Fibroblast of skin of right quadriceps (primary cell): ENCODE results near the gene POLR2E.

ENCODE experiments used
- DNase-seq: peaks from one replicate; pipeline ENCODE4 v3.0.0-alpha.2; 2013

Gene POLR2E

GRCh38 chr19:1093330-1093729 is 1.8 kb downstream of the POLR2E start:
- DNase-seq = no peak

GRCh38 chr19:1091544-1092175 is 3.5 kb downstream of the POLR2E start:
- DNase-seq = no peak

DNA sequence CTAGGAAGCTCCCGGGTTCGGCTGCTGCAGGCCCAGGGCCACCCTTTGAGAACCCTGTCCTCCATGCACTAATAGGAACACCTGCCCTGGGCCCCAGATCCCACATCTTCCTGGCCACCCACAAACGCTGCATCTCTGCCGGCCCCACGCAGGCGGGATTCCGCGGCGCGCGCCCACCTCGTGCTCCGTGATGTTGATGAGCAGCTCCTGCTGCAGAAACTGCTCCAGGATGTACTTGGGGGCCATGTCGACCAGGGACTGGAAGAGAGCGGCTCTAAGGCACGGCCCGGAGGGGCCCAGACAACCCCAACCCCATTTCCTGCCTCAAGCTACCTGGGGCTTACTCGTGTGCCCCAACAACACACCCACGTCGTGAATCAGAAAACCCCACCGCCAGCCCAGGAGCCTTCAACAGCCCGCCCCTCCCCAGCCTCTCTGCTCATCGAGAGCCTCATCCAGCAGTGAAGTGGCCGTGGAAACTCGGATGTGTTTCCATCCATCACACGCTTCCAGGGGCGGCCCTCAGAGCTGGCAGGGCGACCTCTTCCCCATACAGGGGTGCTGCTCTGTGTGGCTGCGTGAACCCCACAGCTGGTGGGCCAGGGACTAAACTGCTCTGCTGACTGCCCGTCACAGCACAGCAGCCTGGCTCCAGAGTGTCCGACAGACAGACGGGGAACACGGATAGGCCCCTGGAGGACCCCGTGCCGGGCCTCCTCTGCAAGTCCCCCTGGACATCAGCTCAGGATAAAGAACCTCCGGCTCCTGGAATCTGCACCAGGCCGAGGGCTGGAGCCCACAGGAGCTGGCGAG is 4.2 kb downstream of the POLR2E start:
- DNase-seq = no peak

- no peak for DNase-seq
These were observed 5.3 kb downstream of the POLR2E start for GRCh38 chr19:1089891-1090290.

- no peak for DNase-seq
These were observed 5.9 kb downstream of the POLR2E start for GRCh38 chr19:1089126-1089771.

GRCh38 chr19:1088416-1089010 is 6.7 kb downstream of the POLR2E start:
- DNase-seq = no peak

DNA sequence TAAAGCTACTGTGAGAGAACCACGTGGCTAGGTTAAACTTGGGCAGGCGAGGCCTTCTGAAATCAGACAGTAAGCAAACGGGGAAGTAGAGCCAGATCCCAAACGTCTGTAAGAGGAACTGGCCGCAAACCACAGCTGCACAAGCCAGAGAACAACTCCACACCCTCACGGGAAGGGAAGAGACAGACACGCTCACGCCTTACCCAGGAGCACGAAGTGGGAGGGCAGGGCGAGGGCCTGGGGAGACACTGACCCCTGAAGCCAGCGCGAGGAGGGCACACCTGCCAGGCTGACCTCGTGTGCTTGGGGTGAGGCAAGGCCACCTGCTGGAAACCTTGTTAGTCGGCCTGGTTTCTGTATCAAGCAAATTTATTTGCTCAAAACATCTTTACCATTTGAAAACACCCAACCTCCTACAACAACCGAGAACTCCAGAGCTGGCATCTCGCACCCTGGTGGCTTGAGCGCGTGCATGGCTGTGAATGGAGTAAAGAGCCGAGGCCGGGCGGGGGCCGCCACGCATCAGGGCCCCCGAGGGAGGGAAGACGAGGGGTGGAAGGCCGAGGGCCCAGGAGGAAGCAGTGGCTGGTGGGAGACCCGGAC is 7.3 kb downstream of the POLR2E start:
- DNase-seq = no peak

DNA sequence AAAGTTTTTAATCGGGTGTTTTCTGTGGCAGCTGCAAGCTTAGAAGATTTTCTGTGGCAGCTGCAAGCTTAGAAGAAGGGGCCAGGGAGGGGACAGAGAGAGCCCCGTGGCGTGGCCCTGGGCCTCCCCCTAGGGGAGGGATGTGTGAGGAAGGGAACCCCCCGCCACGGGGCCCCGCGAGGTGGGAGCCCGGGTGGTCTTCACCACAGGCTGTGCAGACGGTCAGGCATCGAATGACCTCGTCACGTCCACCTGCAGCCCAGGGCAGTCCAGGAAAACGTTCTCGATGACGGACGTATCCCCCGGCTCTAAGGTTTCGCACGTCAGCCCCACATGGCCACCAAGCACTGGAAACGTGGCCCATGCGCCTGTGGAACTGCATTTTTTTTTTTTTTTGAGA is 8.6 kb downstream of the POLR2E start:
- no peak for DNase-seq

GRCh38 chr19:1085676-1086442 is 9.3 kb downstream of the POLR2E start:
- no peak for DNase-seq

DNA sequence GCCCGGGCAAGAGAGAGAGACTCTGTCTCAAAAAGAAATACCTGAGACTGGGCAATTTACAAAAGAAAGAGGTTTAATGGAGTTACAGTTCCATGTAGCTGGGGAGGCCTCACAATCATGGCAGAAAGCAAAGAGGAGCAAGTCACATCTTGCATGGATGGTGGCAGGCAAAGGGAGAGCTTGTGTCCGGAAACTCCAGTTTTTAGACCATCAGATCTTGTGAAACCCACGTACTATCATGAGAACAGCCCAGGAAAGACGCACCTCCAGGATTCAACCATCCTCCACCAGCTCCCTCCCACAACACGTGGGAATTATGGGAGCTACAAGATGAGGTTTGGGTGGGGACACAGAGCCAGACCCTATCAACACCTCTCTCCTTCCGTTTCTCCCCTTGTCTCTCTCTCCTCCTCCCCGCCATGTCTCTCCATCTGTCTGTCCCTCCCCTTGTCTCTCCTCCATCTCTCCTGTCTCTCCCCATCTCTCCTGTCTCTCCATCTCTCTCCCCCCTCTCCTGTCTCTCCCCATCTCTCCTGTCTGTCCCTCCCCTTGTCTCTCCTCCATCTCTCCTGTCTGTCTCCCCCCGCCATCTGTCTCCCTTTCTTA is 10.0 kb downstream of the POLR2E start:
- no peak for DNase-seq

GRCh38 chr19:1084024-1084868 is 10.9 kb downstream of the POLR2E start:
- no peak for DNase-seq

- DNase-seq = no peak
These were observed 12.0 kb downstream of the POLR2E start for GRCh38 chr19:1082928-1083816.

DNA sequence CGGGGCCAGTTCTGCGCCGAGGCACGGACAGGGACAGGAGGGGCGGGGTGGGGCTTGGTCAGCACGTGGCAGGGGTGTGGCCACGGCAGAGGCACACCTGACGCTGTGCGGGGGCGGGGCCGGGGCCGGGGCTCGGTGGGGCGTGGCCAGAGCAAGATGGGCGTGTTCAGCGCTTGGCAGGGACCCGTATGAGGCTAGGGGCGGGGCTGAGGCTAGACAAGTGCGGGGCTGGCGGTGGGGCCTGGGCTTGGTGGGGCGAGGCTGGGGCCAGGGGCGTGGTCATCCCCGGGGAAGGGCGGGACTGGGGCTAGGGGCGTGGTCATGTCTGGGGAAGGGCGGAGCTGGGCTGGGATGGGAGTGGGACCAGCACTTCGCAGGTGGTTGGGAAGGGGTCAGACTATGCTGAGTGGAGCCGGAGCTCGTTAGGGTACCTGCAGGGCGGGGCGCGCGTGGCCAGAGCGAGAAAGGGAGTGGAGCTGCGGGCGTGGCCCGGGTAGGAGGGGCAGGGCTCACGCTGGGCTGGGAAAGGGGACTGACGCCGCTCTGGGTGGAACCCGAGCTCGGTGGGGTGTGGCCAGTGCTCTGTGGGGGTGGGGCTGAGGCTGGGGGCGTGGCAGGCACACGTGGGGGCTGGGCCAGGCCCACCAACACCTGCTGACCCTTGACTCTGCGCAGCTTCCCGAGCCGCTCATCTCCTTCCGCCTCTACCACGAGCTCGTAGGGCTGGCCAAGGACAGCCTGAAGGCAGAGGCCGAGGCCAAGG is 12.8 kb downstream of the POLR2E start:
- DNase-seq = no peak

- no peak for DNase-seq
These were observed 13.6 kb downstream of the POLR2E start for GRCh38 chr19:1081301-1082164.

DNA sequence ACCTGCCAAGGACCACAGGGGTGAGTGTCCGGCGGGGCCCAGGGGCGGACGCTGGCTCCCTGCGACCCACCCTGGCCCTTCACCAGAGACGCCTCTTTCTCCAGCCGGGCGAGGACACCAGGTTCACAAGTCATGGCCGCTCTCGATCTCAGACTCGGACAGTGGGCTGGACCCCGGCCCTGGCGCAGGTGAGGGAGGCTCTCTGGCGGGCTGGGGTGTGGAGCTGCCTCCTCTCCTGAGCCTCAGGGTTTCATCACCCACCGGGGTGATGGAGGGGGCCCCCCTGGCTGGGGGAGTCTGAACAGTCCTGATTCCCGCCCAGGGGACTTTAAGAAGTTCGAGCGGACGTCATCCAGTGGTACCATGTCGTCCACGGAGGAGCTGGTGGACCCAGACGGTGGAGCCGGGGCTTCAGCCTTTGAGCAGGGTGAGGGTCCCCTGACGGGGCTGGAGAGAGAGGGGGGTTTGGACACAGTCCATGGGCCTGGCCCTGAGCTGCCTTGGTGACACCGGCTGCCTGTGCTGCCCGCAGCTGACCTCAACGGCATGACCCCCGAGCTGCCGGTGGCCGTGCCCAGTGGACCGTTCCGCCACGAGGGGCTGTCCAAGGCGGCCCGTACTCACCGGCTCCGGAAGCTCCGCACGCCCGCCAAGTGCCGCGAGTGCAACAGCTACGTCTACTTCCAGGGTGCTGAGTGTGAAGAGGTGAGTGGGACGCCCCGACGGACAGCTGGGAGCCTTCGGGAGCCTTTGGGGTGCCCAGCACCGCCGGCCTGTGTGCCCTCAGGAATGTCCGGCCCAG is 14.6 kb downstream of the POLR2E start:
- DNase-seq = no peak

DNA sequence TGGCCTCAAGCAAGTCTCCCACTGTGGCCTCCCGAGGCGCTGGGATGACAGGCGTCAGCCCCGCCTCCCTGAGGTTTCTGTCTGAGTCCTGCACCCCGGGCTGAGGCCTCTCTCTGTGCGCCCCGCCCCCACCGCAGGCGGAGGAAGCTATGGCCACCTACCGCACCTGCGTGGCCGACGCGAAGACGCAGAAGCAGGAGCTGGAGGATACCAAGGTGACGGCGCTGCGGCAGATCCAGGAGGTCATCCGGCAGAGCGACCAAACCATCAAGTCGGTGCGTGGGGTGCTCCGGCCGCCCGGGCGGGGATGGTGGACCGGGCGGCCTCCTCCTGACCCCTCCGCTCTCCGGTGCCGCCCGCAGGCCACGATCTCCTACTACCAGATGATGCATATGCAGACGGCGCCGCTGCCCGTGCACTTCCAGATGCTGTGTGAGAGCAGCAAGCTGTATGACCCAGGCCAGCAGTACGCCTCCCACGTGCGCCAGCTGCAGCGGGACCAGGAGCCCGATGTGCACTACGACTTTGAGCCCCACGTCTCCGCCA is 15.5 kb downstream of the POLR2E start:
- DNase-seq = no peak

GRCh38 chr19:1076951-1077350 is 18.2 kb downstream of the POLR2E start:
- no peak for DNase-seq
